Measurements from ENCODE around the gene GIMAP1.

Gene GIMAP1

GRCh38 chr7:150715738-150716137, 675 bp upstream of the GIMAP1 start:
- TF ChIP-seq CTCF (IDR thresholded peaks at IDR 0.05; ENCODE audit: low read length, missing control alignments), result no peak
- no peak overlapping the region for H3K4me3 ChIP-seq (replicated peaks; ENCODE audit: low read depth, low read length)
- no peak for DNase-seq (ENCODE audit: low read depth)

GRCh38 chr7:150716939-150717338, 526 bp downstream of the GIMAP1 start:
- TF ChIP-seq CTCF (IDR thresholded peaks at IDR 0.05; ENCODE audit: low read length, missing control alignments), result no peak

DNA sequence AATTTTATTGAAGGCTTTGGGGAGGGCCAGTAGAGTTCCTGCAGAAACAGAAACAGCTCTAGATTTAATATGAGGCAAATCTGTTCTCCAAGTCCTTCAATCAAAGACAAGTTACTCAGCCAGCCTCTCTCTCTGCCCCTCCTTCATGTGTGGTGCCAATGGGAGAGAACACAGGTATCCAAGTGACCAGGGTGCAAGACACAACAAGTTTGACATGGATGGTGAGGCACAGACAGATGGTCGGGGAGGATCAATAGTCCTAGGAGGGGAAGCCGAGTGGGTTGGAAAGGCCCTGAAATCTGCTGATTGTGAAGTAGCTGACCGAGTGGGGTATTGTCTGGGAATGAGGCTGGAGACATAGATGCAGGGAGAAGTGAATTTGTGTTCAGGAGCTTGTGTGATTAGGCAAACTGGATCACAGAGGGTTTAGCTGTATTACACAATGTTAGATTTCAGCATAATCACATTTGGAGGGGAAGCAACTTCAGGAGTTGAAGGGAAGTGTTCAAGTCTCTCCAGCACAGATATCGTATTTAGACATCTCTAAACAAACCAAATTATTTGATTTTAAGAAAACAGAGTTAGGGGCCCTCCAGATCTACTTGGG, 1.5 kb downstream of the GIMAP1 start:
- no peak for TF ChIP-seq CTCF (IDR thresholded peaks at IDR 0.05; ENCODE audit: low read length, missing control alignments)
- no peak for DNase-seq (ENCODE audit: low read depth)
- no peak overlapping the region for H3K4me3 ChIP-seq (replicated peaks; ENCODE audit: low read depth, low read length)

More at GRCh38 chr7:150716939-150717338, 526 bp downstream of the GIMAP1 start:
- H3K4me3 ChIP-seq (replicated peaks; ENCODE audit: low read depth, low read length), result no peak overlapping the region
- no peak for DNase-seq (ENCODE audit: low read depth)

- no peak for TF ChIP-seq CTCF (IDR thresholded peaks at IDR 0.05; ENCODE audit: low read length, missing control alignments)
- DNase-seq (ENCODE audit: low read depth), result no peak
- H3K4me3 ChIP-seq (replicated peaks; ENCODE audit: low read depth, low read length), result no peak overlapping the region
These were observed 3.0 kb downstream of the GIMAP1 start for GRCh38 chr7:150719436-150719835.

GRCh38 chr7:150719960-150720891, 3.8 kb downstream of the GIMAP1 start:
- no peak for TF ChIP-seq CTCF (IDR thresholded peaks at IDR 0.05; ENCODE audit: low read length, missing control alignments)
- no peak overlapping the region for H3K4me3 ChIP-seq (replicated peaks; ENCODE audit: low read depth, low read length)

GRCh38 chr7:150721970-150722373, 5.6 kb downstream of the GIMAP1 start:
- no peak for DNase-seq (ENCODE audit: low read depth)
- TF ChIP-seq CTCF (IDR thresholded peaks at IDR 0.05; ENCODE audit: low read length, missing control alignments), result no peak
- no peak overlapping the region for H3K4me3 ChIP-seq (replicated peaks; ENCODE audit: low read depth, low read length)

More at GRCh38 chr7:150719960-150720891, 3.8 kb downstream of the GIMAP1 start:
- no peak for DNase-seq (ENCODE audit: low read depth)
